Peyer's patch (tissue), 4 donors: ENCODE measurements around the gene IFITM2. TPM values are rescaled to one million over a fixed set of nuclear protein-coding genes. Genes with fewer than 3 reads are reported as not detected.

Experiments
- DNase-seq, 3 donors: peaks; one replicate each; pipeline ENCODE4 v3.0.0-alpha.2; 2017 to 2019
- H3K27ac ChIP-seq, 4 donors: fragments of 200-600 bp; sonication (generic); one replicate each; pipeline ENCODE4 v1.5.1; 2016 to 2019
- H3K27me3 ChIP-seq, 2 donors: fragments of 200-600 bp; sonication (generic); one replicate each; pipeline ENCODE4 v1.5.1; 2019
- H3K36me3 ChIP-seq, 3 donors: fragments of 200-600 bp; sonication (generic); one replicate each; pipeline ENCODE4 v1.5.1; 2016 to 2019
- H3K4me1 ChIP-seq, 4 donors: fragments of 200-600 bp; sonication (generic); one replicate each; pipeline ENCODE4 v1.5.1; 2016 to 2019
- H3K4me3 ChIP-seq, 4 donors: fragments of 200-600 bp; sonication (generic); 1 replicate in 3 of 4; 2 replicates in 1 of 4; pipeline ENCODE4 v1.5.1; 2016 to 2019; ENCODE audit warnings: mild to moderate bottlenecking in 1 of 4
- H3K9me3 ChIP-seq, 4 donors: fragments of 200-600 bp; sonication (generic); one replicate each; pipeline ENCODE4 v1.5.1; 2016 to 2019; ENCODE audit warnings: mild to moderate bottlenecking in 1 of 4
- CTCF ChIP-seq, 6 experiments: fragments of 450-650 bp in 4 of 6; fragments of 200-600 bp in 2 of 6; sonication (generic) in 1 of 6; IDR thresholded peaks; one replicate each; pipeline ENCODE4 v1.5.1; 2017 to 2019; ENCODE audit warnings: antibody characterized with exemption in 6 of 6, mild to moderate bottlenecking in 3 of 6, moderate library complexity in 1 of 6
- POLR2A ChIP-seq, 2 donors: fragments of 450-650 bp; IDR thresholded peaks; one replicate each; pipeline ENCODE4 v1.5.1; 2017; ENCODE audit warnings: antibody characterized with exemption in 2 of 2, mild to moderate bottlenecking in 2 of 2, moderate library complexity in 2 of 2
- total RNA-seq, 4 donors: library from RNA; depleted of rRNA; stranded (reverse); fragments of >200 nt; gene quantifications; one replicate each; pipeline ENCODE4 v1.1.0, GENCODE V29; 2016

The IFITM2 gene
- total RNA-seq, 4 donors from 2014 or later = 15.6 to 98.2 (median 46.0) TPM

DNA sequence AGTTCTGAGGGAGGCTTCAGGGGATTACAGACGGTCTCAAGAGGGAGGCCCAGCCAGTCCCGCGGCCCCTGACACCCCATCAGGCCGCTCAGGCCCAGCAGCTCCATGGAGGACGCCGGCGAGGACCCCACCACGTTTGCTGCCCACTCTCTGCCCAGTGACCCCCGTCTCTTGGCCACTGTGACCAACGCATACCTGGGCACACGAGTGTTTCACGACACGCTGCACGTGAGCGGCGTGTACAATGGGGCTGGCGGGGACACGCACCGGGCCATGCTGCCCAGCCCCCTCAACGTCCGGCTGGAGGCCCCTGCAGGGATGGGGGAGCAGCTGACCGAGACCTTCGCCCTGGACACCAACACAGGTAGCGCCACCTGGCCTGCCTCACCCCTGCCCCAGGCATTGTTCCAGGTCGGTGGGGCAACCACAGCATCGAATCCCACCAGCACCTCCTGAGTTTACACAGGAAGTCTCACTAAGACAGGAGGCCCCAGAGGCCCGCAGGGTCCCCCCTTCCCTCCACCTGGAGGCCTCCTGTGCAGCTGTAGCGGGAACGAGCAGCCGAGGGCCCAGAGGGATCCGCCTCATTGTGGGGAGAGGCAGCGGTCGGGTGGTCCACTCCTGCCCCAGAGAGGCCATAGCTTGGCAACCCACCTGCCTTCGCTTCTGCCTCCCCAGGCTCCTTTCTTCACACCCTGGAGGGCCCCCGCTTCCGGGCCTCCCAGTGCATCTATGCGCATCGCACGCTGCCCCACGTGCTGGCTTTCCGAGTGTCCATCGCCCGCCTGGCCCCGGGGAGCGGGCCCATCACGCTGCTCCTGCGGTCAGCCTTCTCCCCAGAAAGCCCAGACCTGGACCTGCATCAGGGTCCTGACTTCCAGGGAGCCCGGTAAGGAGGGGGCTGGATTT, 17.6 kb upstream of the IFITM2 start:
- H3K27ac ChIP-seq = peak overlapping the region; percentile 88 to 96 (median 92)

DNA sequence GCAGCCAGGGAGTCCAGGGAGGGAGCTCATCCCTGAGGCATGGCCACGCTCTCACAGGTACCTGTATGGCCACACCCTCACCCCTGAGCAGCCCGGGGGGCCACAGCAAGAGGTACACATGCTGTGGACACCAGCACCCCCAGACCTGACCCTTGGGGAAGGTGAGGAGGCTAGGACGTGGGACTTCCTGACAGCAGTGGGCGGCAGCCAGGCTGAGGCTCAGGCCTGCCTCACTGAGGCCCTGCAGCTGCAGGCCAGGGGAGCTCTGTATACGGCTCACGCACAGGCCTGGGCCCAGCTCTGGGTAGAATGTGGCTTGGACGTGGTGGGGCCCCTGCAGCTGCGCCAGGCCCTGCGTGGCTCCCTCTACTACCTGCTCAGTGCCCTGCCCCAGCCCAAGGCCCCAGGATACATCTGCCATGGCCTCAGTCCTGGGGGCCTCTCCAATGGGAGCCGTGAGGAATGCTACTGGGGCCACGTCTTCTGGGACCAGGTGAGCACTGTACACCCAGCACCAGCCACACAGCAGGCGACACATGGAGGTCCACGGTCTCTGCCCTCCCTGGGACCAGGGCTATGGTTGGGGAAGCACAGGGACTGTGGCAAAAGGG, 16.9 kb upstream of the IFITM2 start:
- Histone ChIP-seq H3K9me3 (no peaks in the 10 kb centered on the region), H3K27me3 (no peaks in the 10 kb centered on the region), H3K27ac (peak overlapping the region in 2 of 4 donors; percentile 95 to 96), H3K36me3 (peaks cover 0 to 21% (median 0%) of the 10 kb centered on the region in 3 donors), H3K4me1 (peaks cover 0 to 20% (median 4%) of the 10 kb centered on the region in 4 donors), H3K4me3 (no peak overlapping the region)
- DNase-seq = peak in 2 of 3 donors; percentile 48 to 49
- TF ChIP-seq CTCF (IDR thresholded peaks at IDR 0.05) (no peak), POLR2A (IDR thresholded peaks at IDR 0.05) (no peak)

More for the DNA sequence above, 17.6 kb upstream of the IFITM2 start:
- Histone ChIP-seq H3K27me3 (no peaks in the 10 kb centered on the region), H3K9me3 (no peaks in the 10 kb centered on the region), H3K4me3 (peak overlapping the region; percentile 62 to 87 (median 70)), H3K4me1 (peaks cover 0 to 20% (median 4%) of the 10 kb centered on the region in 4 donors), H3K36me3 (peaks cover 0 to 20% (median 0%) of the 10 kb centered on the region in 3 donors)
- TF ChIP-seq CTCF (IDR thresholded peaks at IDR 0.05) (no peak), POLR2A (IDR thresholded peaks at IDR 0.05) (peak in 1 of 2 donors; percentile 8)
- peak in 2 of 3 donors; percentile 57 to 58 for DNase-seq

DNA sequence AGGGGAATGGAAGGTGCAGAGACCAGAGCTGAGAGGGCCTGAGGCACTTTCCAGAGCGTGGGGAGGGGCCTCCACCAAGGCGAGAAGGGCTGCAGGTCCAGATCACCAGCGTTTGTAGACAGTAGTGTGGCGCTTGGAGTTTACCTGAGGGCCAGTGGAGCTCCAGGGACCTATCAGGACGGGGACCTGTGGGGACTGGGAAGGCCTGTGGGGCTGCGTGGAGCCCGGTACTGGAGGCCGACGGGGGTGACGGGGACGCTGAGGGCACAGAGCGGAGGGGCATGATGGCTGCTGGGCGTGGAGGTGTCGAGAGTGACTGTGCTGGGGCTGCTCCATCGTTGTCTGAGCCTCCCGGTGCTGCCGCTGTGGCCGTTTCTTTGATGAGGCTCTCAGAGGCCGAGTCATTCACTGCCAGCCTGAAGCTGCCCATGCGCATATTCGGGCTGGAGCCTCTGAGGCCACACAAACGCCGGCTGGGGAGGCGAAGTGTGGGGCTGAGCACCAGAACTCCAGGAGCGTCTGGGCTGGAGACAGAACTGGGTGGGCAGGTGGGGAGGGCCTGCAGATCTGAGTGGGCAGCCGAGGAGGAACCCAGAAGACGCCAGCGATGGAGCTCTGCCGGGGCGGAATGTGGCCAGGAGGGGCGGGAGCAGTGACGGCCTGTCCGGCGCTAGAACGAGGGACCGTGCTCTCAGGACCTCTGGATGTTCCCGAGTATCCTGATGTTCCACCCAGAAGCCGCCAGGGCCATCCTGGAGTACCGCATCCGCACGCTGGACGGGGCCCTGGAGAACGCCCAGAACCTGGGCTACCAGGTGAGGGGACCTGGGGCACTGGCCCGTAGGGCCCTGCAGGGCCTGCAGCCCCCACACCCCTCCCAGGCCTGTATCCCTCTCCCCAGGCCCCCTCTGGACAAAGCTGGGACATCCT, 16.1 kb upstream of the IFITM2 start:
- Histone ChIP-seq H3K27ac (no peak overlapping the region), H3K4me1 (peaks cover 0 to 20% (median 4%) of the 10 kb centered on the region in 4 donors), H3K27me3 (no peaks in the 10 kb centered on the region), H3K9me3 (no peaks in the 10 kb centered on the region), H3K4me3 (no peak overlapping the region), H3K36me3 (peaks cover 0 to 21% (median 0%) of the 10 kb centered on the region in 3 donors)
- TF ChIP-seq POLR2A (IDR thresholded peaks at IDR 0.05) = no peak
- DNase-seq = peak in 1 of 3 donors; percentile 47

- Histone ChIP-seq H3K36me3 (peaks cover 0 to 21% (median 0%) of the 10 kb centered on the region in 3 donors), H3K27ac (no peak overlapping the region), H3K4me1 (peaks cover 0 to 24% (median 4%) of the 10 kb centered on the region in 4 donors), H3K4me3 (no peak overlapping the region), H3K27me3 (no peaks in the 10 kb centered on the region), H3K9me3 (no peaks in the 10 kb centered on the region)
- TF ChIP-seq POLR2A (IDR thresholded peaks at IDR 0.05) = no peak
- TF ChIP-seq CTCF (IDR thresholded peaks at IDR 0.05) = no peak
- DNase-seq = peak in 1 of 3 donors; percentile 48
These were observed 15.2 kb upstream of the IFITM2 start for GRCh38 chr11:292211-293121.

DNA sequence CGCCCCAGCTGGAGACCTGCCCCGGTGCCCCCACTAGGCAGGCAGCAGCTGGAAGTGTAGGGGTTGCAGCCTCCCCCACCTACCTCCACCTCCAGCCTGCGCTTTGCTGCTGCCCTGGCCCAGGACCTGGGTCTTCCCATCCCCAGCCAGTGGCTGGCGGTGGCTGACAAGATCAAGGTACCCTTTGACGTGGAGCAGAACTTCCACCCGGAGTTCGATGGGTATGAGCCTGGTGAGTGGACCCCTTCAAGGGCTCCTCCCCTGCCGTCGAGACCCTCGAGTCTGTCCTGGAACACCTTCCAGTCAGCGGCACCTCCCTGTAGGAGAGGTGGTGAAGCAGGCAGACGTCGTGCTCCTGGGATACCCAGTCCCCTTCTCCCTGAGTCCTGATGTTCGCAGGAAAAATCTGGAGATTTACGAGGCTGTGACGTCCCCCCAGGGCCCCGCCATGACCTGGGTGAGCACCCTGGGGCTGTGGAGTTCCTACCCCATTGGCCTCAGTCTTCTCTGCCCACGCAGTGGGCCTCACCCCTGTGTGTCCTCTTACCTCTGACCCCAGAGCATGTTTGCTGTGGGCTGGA, 14.3 kb upstream of the IFITM2 start:
- H3K4me1 ChIP-seq = peaks cover 0 to 31% (median 8%) of the 10 kb centered on the region in 4 donors
- DNase-seq = no peak
- no peaks in the 10 kb centered on the region for H3K27me3 ChIP-seq

More for the DNA sequence above, 14.3 kb upstream of the IFITM2 start:
- H3K36me3 ChIP-seq = peaks cover 0 to 21% (median 0%) of the 10 kb centered on the region in 3 donors
- no peak overlapping the region for H3K27ac ChIP-seq
- TF ChIP-seq POLR2A (IDR thresholded peaks at IDR 0.05) (no peak), CTCF (IDR thresholded peaks at IDR 0.05) (no peak)
- H3K4me3 ChIP-seq = no peak overlapping the region
- H3K9me3 ChIP-seq = no peaks in the 10 kb centered on the region
